GM12878 (cell line): ENCODE data around the gene SIDT2. TPM values are rescaled to one million over a fixed set of nuclear protein-coding genes. Genes with fewer than 3 reads are reported as not detected.

Experiments used
- ATAC-seq: fragments of 200-7000 bp; cut with Tn5 transposase; 3 replicates; pipeline ENCODE4 v1.9.1; 2020; ENCODE audit warnings: mild to moderate bottlenecking, moderate library complexity
- BruUV-seq: library from RNA; stranded (reverse); fragments of 400-500 nt; replicated peaks from 2 replicates; lab custom pipeline; 2021; lab: Mats Ljungman, UMichigan
- CTCF ChIA-PET: fragments of 300-600 bp; sonication (Branson Sonifier 250); formaldehyde crosslinking; extraction: SDS; loops from one replicate; lab custom pipeline; 2021; ENCODE audit warnings: inconsistent platforms; lab: Yijun Ruan, JAX
- POLR2A ChIA-PET: fragments of 350-600 bp; formaldehyde crosslinking; extraction: SDS; loops from one replicate; lab custom pipeline; 2021; ENCODE audit warnings: inconsistent platforms; lab: Charles Lee
- RAD21 ChIA-PET: fragments of 300-600 bp; sonication (Branson Sonifier 250); formaldehyde crosslinking; loops from one replicate; lab custom pipeline; 2023; ENCODE audit warnings: antibody characterized with exemption; ENCODE audit not compliant: unreplicated experiment; lab: Charles Lee
- SMC1A ChIA-PET: fragments of 300-600 bp; sonication (Branson Sonifier 250); formaldehyde crosslinking; loops from one replicate; lab custom pipeline; 2023; ENCODE audit not compliant: unreplicated experiment, uncharacterized antibody; lab: Charles Lee
- DNase-seq: peaks from one replicate; pipeline ENCODE4 v3.0.0-alpha.2; 2011; ENCODE audit warnings: low read depth, low spot score
- FAIRE-seq: peaks from 3 replicates; lab custom pipeline; 2011; peaks lifted over from hg19 to GRCh38; lab: Jason Lieb, UNC
- H2AFZ ChIP-seq: 2 replicates; pipeline ENCODE4 v1.6.0; 2011; ENCODE audit warnings: low read depth, low read length, control low read depth; ENCODE audit not compliant: control insufficient read depth
- H3K27ac ChIP-seq: 2 replicates; pipeline ENCODE4 v1.5.1; 2011; ENCODE audit warnings: control low read depth; ENCODE audit not compliant: control insufficient read depth, insufficient read depth
- H3K27me3 ChIP-seq, 2 experiments: replicated peaks in 1 of 2; 2 replicates each; pipeline versions ENCODE4 v1.6.0 to v1.6.1; 2011; ENCODE audit warnings: low read length in 1 of 2; ENCODE audit not compliant: control insufficient read depth in 2 of 2, insufficient read depth in 2 of 2
- H3K36me3 ChIP-seq, 2 experiments: 2 replicates each; pipeline ENCODE4 v1.5.1; 2011; ENCODE audit warnings: low read length in 1 of 2; ENCODE audit not compliant: control insufficient read depth in 2 of 2, insufficient read depth in 2 of 2
- H3K4me1 ChIP-seq: 2 replicates; pipeline ENCODE4 v1.6.1; 2011; ENCODE audit warnings: mild to moderate bottlenecking, low read length, moderate library complexity, mixed read lengths; ENCODE audit not compliant: control insufficient read depth, insufficient read depth
- H3K4me2 ChIP-seq: 2 replicates; pipeline ENCODE4 v1.6.0; 2011; ENCODE audit warnings: control low read depth; ENCODE audit not compliant: control insufficient read depth, insufficient read depth
- H3K4me3 ChIP-seq: fragments of 200-600 bp; sonication (generic); 2 replicates; pipeline ENCODE4 v1.5.1; 2016
- H3K79me2 ChIP-seq: 2 replicates; pipeline ENCODE4 v1.6.0; 2011; ENCODE audit warnings: low read length; ENCODE audit not compliant: control insufficient read depth, insufficient read depth
- H3K9ac ChIP-seq: 2 replicates; pipeline ENCODE4 v1.8.0; 2011; ENCODE audit warnings: low read length, control low read depth, mixed read lengths; ENCODE audit not compliant: control insufficient read depth, insufficient read depth
- H3K9me3 ChIP-seq: replicated peaks from 3 replicates; pipeline ENCODE4 v1.5.1; 2011; ENCODE audit warnings: mild to moderate bottlenecking, low read length; ENCODE audit not compliant: control insufficient read depth, insufficient read depth
- H4K20me1 ChIP-seq: 2 replicates; pipeline ENCODE4 v1.6.0; 2011; ENCODE audit not compliant: control insufficient read depth, insufficient read depth
- BCL11A ChIP-seq: IDR thresholded peaks from 2 replicates; pipeline ENCODE4 v1.6.1; 2011; ENCODE audit warnings: low read depth, low read length
- BCL3 ChIP-seq: IDR thresholded peaks from 2 replicates; pipeline ENCODE4 v1.6.1; 2011; ENCODE audit warnings: borderline replicate concordance, low read depth, mild to moderate bottlenecking, moderate library complexity, low read length; ENCODE audit not compliant: insufficient read depth, poor library complexity, severe bottlenecking
- CEBPB ChIP-seq, 2 experiments: fragments of 150-350 bp in 1 of 2; IDR thresholded peaks; 2 replicates each; pipeline ENCODE4 v1.6.1; 2012 to 2014; ENCODE audit warnings: low read depth in 2 of 2, low read length in 2 of 2, borderline replicate concordance in 1 of 2, inconsistent platforms in 1 of 2
- IRF4 ChIP-seq: IDR thresholded peaks from 2 replicates; pipeline ENCODE4 v1.6.1; 2011; ENCODE audit warnings: low read depth, low read length
- KDM1A ChIP-seq: fragments of 200-600 bp; sonication (generic); IDR thresholded peaks from 2 replicates; pipeline ENCODE4 v1.6.1; 2016; ENCODE audit warnings: borderline replicate concordance
- MTA2 ChIP-seq: fragments of 450-650 bp; IDR thresholded peaks from 2 replicates; pipeline ENCODE4 v1.6.1; 2016; ENCODE audit warnings: low read depth, mild to moderate bottlenecking, moderate library complexity
- MYB ChIP-seq: fragments of 150-350 bp; IDR thresholded peaks from 2 replicates; pipeline ENCODE4 v1.6.1; 2014; ENCODE audit warnings: mild to moderate bottlenecking, low read depth, low read length, borderline replicate concordance
- PRDM15 ChIP-seq: fragments of 450-650 bp; formaldehyde crosslinking; IDR thresholded peaks from 2 replicates; pipeline ENCODE4 v1.4.0; 2020; ENCODE audit warnings: mild to moderate bottlenecking, moderate library complexity
- SMC3 ChIP-seq: IDR thresholded peaks from 2 replicates; pipeline ENCODE4 v1.6.1; 2011; ENCODE audit warnings: low read length, improper control_type of control experiment, borderline replicate concordance
- USF1 ChIP-seq: IDR thresholded peaks from 2 replicates; pipeline ENCODE4 v1.6.1; 2011; ENCODE audit warnings: borderline replicate concordance, low read depth, mild to moderate bottlenecking, moderate library complexity, mixed read lengths, low read length; ENCODE audit not compliant: insufficient read depth; ENCODE audit errors: extremely low read length
- YY1 ChIP-seq: IDR thresholded peaks from 2 replicates; pipeline ENCODE4 v1.6.1; 2011; ENCODE audit warnings: low read depth, mild to moderate bottlenecking, low read length
- ZNF592 ChIP-seq: fragments of 450-650 bp; IDR thresholded peaks from 2 replicates; pipeline ENCODE4 v1.6.1; 2017; ENCODE audit warnings: mild to moderate bottlenecking, moderate library complexity
- WGBS: methylation state at CpG from one replicate; pipeline ENCODE4 v1.1.6; 2016; ENCODE audit warnings: low lambda C conversion rate; ENCODE audit not compliant: insufficient replicate concordance, insufficient coverage; ENCODE audit errors: missing lambda C conversion rate; 5-methylcytosine and 5-hydroxymethylcytosine counted together
- in situ Hi-C: fragments of 300-500 bp; cut with MboI; formaldehyde crosslinking; loops from 9 replicates; pipeline ENCODE4 v1.14.3; 2018; ENCODE audit warnings: mixed read lengths
- intact Hi-C: fragments of 100-400 bp; cut with micrococcal nuclease; formaldehyde crosslinking; loops from one replicate; pipeline ENCODE4 v1.14.2; 2022; ENCODE audit not compliant: unreplicated experiment
- polyA plus RNA-seq, 11 experiments: library from polyadenylated mRNA; depleted of rRNA in 4 of 11; unstranded in 6 of 11; stranded (reverse) in 5 of 11; fragments of >200 nt; fragmentation: Nextera tagmentation in 4 of 11; fragmentation: Illumina TruSeq in 1 of 11; extraction: Ambion mirVana in 4 of 11; extraction: Trizol in 1 of 11; gene quantifications; 1 replicate in 1 of 11; 2 replicates in 10 of 11; pipeline versions ENCODE4 v1.2.1 to v1.2.3, GENCODE V29; 2011 to 2016; ENCODE audit warnings: inconsistent platforms in 2 of 11, missing spikeins in 2 of 11, low read depth in 1 of 11
- total RNA-seq, 4 experiments: library from RNA; depleted of rRNA in 3 of 4; stranded (reverse); fragments of >200 nt in 3 of 4; fragmentation: Illumina TruSeq in 1 of 4; extraction: Trizol in 1 of 4; gene quantifications; 2 replicates each; pipeline versions ENCODE4 v1.2.1 to v1.2.3, GENCODE V29; 2013 to 2021

Gene SIDT2
- total and polyA plus RNA-seq, 10 of the 15 experiments (the other 5 are each of a cell fraction or from before 2014, with no cell fraction given) = 4.9 to 23.9 (median 10.3) TPM

- ChIA-PET SMC1A (interaction anchor here (1.1 to 1.9 kb wide), 2 partner anchors 14 to 32 kb away, joined by 4 to 6 read pairs; no protein-coding TSS in a partner anchor), CTCF (interaction anchor here (3.0 to 4.0 kb wide), 2 partner anchors 14 to 32 kb away, joined by 16 to 18 read pairs; no protein-coding TSS in a partner anchor)
- peaks cover 3 to 4% of the 10 kb centered on the region in 2 experiments; a peak in 3 of 4 replicates for H3K36me3 ChIP-seq
- TF ChIP-seq MTA2 (no peak), KDM1A (no peak), USF1 (no peak), ZNF592 (no peak), PRDM15 (CRISPR knock-in tag) (no peak), IRF4 (no peak), YY1 (no peak), CEBPB (IDR thresholded peaks at IDR 0.05; ENCODE audit: borderline replicate concordance in 1 of 2, low read depth in 2 of 2, low read length in 2 of 2) (no peak), SMC3 (no peak), MYB (no peak), BCL11A (no peak), BCL3 (no peak)
Observed at GRCh38 chr11:117195258-117195657, 16.7 kb downstream of the SIDT2 start.

More at GRCh38 chr11:117195258-117195657, 16.7 kb downstream of the SIDT2 start:
- FAIRE-seq (no peak), ATAC-seq (no peak), DNase-seq (no peak)
- Histone ChIP-seq H3K9me3 (no peaks in the 10 kb centered on the region), H3K27me3 (no peaks in the 10 kb centered on the region), H3K9ac (no peak overlapping the region), H3K4me1 (peaks cover 2% of the 10 kb centered on the region), H3K4me3 (no peak overlapping the region), H2AFZ (no peak overlapping the region), H3K27ac (no peak overlapping the region), H3K79me2 (no peaks in the 10 kb centered on the region), H4K20me1 (no peaks in the 10 kb centered on the region), H3K4me2 (no peak overlapping the region)
- in situ Hi-C loops = no loop called here
- ChIA-PET POLR2A (interaction anchor here (0.7 kb wide), 1 partner anchor 1067 kb away, joined by 3 read pairs; no protein-coding TSS in a partner anchor), RAD21 (no interaction called here)
- WGBS = 95% methylated on average over 4 of the region's 4 CpGs
- intact Hi-C loops = no loop called here
- no TSS peak for BruUV-seq
